ENCODE measurements around the gene CADPS2.

Gene CADPS2

DNA sequence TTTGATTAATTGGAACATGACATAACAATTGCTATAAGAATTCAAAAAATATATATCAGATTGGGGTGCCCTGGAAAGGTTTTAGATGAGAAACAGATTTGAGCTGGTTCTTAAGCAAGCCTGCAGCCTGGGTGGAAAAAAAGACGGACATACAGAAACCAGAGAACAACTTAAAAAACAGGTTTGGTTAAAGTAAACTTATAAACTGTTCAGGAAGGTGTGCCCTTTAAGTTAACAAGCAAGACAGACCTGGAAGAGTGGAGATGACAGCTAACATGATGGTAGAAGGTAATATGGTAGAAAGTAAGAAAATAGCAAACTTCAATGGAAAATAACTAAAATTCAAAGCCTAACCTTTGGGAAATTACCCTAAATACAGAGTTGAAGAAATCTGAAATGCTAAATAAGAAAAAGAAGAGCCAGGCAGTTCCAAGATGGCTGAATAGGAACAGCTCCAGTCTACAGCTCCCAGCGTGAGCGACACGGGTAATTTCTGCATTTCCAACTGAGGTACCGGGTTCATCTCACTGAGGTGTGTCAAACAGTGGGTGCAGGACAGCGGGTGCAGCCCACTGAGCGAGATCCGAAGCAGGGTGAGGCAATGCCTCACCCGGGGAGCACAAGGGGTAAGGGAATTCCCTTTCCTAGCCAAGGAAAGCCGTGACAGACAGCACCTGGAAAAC lies 52.2 kb downstream of the CADPS2 start:
- TF ChIP-seq, protein P1, sequence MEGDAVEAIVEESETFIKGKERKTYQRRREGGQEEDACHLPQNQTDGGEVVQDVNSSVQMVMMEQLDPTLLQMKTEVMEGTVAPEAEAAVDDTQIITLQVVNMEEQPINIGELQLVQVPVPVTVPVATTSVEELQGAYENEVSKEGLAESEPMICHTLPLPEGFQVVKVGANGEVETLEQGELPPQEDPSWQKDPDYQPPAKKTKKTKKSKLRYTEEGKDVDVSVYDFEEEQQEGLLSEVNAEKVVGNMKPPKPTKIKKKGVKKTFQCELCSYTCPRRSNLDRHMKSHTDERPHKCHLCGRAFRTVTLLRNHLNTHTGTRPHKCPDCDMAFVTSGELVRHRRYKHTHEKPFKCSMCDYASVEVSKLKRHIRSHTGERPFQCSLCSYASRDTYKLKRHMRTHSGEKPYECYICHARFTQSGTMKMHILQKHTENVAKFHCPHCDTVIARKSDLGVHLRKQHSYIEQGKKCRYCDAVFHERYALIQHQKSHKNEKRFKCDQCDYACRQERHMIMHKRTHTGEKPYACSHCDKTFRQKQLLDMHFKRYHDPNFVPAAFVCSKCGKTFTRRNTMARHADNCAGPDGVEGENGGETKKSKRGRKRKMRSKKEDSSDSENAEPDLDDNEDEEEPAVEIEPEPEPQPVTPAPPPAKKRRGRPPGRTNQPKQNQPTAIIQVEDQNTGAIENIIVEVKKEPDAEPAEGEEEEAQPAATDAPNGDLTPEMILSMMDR (IDR thresholded peaks at IDR 0.05) = no peak

DNA sequence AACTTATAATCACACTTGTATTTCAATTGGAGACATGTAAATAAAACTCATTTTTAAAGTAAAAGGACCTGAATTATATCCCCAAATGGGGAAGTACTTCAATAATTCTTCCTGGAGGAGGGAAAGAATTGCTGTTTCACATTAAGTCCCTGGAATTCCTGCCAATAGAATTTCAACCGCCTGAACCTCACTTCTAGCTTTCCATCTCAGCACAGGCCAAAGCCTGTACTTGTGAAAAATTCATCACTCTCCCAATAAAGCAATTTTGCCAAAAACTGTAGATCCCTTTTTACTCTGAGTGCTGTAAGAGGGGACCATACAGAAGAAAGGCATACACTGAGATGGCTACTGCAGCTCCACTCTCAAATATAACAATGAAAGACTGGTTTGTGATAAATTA lies 54.8 kb downstream of the CADPS2 start:
- TF ChIP-seq, protein P1 (IDR thresholded peaks at IDR 0.05) = no peak

DNA sequence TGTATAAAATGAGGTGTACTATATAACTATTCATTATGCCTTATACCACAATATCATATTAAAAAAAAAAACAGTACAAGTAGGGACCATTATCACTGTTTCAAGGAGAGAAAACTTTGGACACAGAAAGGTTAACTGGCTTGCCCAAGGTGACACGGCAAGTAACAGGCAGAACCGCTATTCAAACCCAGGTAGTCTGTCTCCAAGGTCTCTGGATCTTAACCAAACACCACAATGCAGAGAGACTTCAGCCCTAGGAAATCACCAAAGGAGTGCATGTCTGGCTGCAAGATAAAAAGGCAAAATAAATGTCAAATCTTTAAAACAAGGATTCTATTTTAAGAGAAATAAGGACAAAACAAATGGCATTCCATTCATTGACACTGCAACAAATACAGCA lies 56.3 kb downstream of the CADPS2 start:
- TF ChIP-seq, protein P1 (IDR thresholded peaks at IDR 0.05) = no peak

DNA sequence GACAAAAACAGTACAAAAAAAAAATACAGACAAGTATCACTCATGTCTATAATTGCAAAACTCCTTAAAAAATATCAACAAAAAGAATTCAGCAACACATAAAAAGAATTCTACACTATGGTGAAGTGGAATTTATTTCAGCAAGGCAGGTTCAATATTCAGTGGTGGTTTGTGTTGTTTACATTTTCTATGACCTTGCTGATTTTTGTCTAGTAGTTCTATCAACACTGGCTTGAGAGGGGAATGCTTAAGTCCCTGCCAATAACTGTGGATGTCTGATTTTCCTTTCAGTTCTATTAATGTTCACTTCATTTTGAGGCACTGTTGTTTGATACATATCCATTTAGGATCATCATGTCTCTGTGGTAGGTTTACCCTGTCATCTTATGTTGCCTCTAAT lies 58.5 kb downstream of the CADPS2 start:
- TF ChIP-seq, protein P1 (IDR thresholded peaks at IDR 0.05) = no peak

DNA sequence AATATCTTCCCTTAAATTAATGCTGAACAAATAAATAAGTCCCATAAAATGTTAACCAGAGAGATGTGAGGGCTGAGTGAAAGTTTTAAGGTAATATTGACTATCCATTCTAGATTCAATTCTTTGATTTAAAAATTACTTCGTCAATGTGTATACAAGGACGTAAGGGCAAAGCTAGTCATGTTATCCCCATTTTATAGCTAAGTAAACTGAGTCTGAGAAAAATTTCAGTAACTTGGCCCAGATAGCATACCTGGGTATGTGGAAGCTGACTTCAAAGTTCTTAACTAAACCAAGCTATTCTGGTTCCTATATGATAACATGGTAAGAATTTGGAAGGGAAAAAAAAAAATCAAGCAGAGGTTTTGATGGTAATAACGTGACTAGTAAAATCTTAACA lies 72.4 kb downstream of the CADPS2 start:
- TF ChIP-seq, protein P1 (IDR thresholded peaks at IDR 0.05) = no peak

DNA sequence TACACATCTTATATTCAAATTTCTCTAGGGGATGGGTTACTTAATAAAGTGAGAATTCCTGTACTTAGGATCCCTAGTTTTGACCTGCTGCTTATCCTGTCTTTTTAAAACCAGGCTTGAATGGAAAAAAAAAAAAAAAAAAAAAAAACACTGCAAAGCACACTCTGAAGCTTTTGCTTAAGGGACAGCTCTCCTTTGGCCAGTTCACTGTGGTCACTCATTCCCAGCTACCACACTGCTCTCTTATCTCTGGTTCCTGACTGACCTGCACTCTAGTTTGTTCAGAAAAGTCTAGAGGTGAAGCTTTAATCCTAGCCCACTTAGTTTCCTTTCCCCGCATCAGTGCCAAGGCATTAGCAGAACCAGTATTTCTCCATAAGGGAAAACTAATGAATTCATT lies 82.4 kb downstream of the CADPS2 start:
- TF ChIP-seq, protein P1 (IDR thresholded peaks at IDR 0.05) = no peak

DNA sequence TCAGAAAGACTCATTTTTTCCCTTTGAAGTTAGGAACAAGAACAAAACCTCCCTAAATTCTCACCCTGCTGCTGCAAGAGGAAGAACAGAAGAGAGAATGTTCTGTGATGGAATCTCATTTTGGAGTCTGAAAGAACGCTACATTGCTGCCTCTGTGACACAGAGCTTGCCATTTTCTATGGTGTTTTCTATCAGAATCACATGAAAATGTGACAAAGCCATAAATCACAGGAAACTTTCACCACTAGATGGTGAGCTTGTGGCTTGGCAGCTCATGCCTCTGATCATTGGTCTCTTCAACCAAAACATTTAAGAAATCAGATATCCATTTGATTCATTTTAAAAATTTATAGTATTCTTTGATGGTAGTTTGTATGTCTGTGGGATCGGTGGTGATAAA lies 82.9 kb downstream of the CADPS2 start:
- TF ChIP-seq, protein P1 (IDR thresholded peaks at IDR 0.05) = peak; percentile 79

DNA sequence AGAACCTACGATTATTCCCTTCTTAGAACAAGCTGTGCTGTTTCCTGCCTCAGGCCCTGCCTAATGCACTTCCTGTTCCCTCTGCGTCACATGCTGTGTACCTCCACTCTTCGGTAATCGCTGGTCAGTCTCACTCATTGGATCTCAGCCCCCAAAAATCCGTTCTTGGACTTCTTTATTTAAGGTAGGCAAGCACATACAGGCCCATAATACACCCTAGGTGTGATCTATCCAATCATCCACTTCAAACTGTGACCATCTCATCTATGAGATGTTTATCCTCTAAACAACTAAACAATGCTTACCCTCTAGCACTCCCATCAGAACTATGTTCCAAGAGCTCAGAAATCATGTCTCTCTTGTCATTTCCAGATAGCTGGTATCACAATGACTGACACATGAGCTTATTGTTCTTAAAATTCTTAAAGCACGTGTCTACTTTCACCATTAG lies 83.9 kb downstream of the CADPS2 start:
- TF ChIP-seq, protein P1 (IDR thresholded peaks at IDR 0.05) = no peak
